A549 treated with Mapracorat at 1 μM for 4 hours (cell line): ENCODE data around the gene ZNF829. TPM values are rescaled to one million over a fixed set of nuclear protein-coding genes. Genes with fewer than 3 reads are reported as not detected.

Experiments
- total RNA-seq: library from RNA; stranded (reverse); fragments of 200-300 nt; extraction: Qiagen RNA extraction; gene quantifications from 5 replicates; pipeline ENCODE4 v1.2.3, GENCODE V29; 2022

The ZNF829 gene
- 0.30 to 0.44 TPM (median 0.34 TPM) in 5 replicates for total RNA-seq

DNA sequence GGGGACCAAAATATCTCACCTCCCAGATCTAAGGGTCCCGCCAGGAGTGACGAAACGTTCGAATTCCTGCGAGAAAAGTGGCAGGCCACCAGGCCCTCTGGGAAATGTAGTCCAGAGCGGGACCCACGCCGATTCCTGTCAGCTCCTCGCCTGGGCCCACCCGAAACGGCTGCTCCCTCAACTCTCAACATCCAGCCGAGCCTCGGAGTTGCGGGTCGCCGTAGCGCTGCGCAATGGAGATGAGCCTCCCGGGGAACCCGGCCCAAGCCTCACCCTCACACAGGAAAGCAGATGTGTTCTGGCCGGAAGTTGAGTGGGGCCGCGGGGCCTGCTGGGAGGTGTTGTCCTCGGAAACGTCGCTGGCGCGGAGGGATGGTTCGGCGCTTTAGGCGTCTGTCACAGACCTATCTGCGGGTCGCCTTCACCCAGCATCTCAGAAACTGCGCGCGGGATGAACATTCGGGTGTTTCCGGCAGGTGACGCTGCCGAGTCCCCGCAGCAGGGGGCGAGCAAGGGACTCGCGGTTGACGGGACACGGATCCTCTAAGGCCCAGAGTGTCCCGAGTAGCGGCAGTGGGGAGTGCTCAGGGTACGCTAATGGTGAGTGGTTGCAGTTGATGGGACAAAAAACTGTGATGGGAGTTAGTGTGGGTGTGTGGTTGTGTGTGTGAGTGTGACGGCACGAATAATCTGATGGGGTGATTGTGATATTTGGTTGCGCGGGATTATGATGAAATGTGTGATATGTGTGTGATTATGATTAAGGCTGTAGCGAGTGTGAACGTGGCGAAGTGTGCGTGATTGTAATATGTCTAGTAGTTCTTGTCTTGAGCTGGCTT, at the start of gene ZNF829, which contains the start of gene ZNF568:
ZNF829 (minus strand) TSS at position 300 of the 839 bp plus-strand sequence. CDS start 1,124 bp downstream, outside the sequence.
ZNF568 (plus strand) TSS at position 341 of the 839 bp plus-strand sequence. CDS start 6,439 bp downstream, outside the sequence.

DNA sequence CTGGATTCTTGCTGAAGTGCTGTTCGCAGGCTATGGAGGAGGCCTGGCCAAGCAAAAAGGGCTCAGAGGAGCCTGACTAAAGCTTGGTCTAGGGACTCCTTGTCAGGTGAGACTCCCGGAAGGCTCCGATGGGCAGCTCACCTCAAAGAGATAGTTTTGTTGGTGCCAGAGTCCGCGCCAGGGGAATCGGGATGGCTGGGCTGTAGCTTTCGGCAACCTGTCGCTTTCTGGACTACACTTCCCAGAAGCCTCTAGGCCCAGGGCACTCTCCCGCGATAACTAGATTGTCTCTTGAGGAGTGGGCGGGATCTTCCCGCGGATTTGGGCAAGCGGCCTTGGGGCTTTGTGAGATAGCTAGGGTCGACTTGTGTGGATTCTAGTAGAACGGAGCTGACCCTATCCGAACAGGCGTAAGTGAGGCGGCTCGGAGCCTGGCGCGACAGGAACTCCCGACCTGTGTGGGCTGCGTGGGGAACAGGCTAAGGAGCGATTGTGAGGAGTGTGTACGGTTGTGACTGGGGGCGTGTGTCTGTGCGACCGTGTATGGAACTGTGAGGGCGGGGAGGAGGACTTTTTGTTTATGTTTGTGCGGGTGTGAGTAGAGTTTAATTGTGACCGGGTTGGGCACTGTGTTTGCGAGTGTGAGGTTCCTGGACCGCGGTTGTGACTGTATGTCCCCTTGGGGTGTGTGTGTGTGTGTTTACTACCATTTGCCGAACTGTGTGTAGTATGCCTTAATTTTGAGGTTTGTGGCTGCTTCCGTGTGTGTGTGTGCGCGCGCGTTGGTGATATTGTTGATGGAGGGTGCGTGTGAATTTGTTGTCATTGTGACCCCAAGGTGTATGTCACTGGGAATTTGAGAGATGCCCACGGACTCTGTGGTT, 65.3 kb downstream of the ZNF829 start, which contains the start of gene ZNF345:
ZNF345 (plus strand) TSS at position 318 of the 884 bp plus-strand sequence. CDS start 25,955 bp downstream, outside the sequence.

Other genes starting within 250 kb of the ZNF829 start
- gene ZNF461, start 249.5 kb downstream of the ZNF829 start, total RNA-seq = 4.2 to 7.0 TPM (median 5.9 TPM) in 5 replicates
- gene ZNF567, start 228.7 kb downstream of the ZNF829 start, total RNA-seq = 8.0 to 11.0 TPM (median 9.2 TPM) in 5 replicates
- 0.45 to 0.73 TPM (median 0.66 TPM) in 5 replicates for gene ZNF850, start 143.5 kb downstream of the ZNF829 start, total RNA-seq
- gene ZNF790, start 77.9 kb downstream of the ZNF829 start, total RNA-seq = 0.13 to 0.28 TPM (median 0.19 TPM) in 5 replicates
- 0.11 to 0.31 TPM in 2 of 5 replicates, not detected in the others for gene ZNF345, start 65.4 kb downstream of the ZNF829 start, total RNA-seq
- gene ZNF568, start within 50 bp of the ZNF829 start, total RNA-seq = 0.67 to 1.5 TPM (median 0.85 TPM) in 5 replicates
- gene ZNF420, start 162.1 kb upstream of the ZNF829 start, total RNA-seq = 3.8 to 5.6 TPM (median 4.3 TPM) in 5 replicates